Endothelial cell of umbilical vein (primary cell): ENCODE measurements around the gene PFDN6. TPM values are rescaled to one million over a fixed set of nuclear protein-coding genes. Genes with fewer than 3 reads are reported as not detected.

Experiments used
- BruUV-seq: library from RNA; stranded (reverse); fragments of 400-500 nt; replicated peaks from 2 replicates; lab custom pipeline; 2021; lab: Mats Ljungman, UMichigan
- CTCF ChIA-PET: fragments of 300-600, 350-600 bp; sonication (Branson Sonifier 250); formaldehyde crosslinking; loops from one replicate; lab custom pipeline; 2021; ENCODE audit warnings: antibody characterized with exemption, inconsistent platforms; lab: Charles Lee
- POLR2A ChIA-PET: fragments of 300-600, 350-600 bp; sonication (Branson Sonifier 250); formaldehyde crosslinking; loops from one replicate; lab custom pipeline; 2021; ENCODE audit warnings: antibody characterized with exemption, inconsistent platforms; lab: Charles Lee
- DNase-seq: peaks from one replicate; pipeline ENCODE4 v3.0.0-alpha.2; 2011; ENCODE audit warnings: low read depth, low spot score
- FAIRE-seq: peaks from 2 replicates; lab custom pipeline; 2011; peaks lifted over from hg19 to GRCh38; lab: Jason Lieb, UNC
- H2AFZ ChIP-seq: 2 replicates; pipeline ENCODE4 v1.6.0; 2012; ENCODE audit warnings: low read depth, low read length, control low read depth, inconsistent platforms
- H3K27ac ChIP-seq: 2 replicates; pipeline ENCODE4 v1.5.1; 2011; ENCODE audit warnings: low read depth, mild to moderate bottlenecking, control low read depth, low read length, moderate library complexity; ENCODE audit not compliant: insufficient read depth
- H3K27me3 ChIP-seq, 2 experiments: 2 replicates each; pipeline versions ENCODE4 v1.6.0 to v1.6.1; 2011; ENCODE audit warnings: low read length in 2 of 2, mixed read lengths in 1 of 2; ENCODE audit not compliant: control insufficient read depth in 2 of 2, insufficient read depth in 2 of 2
- H3K36me3 ChIP-seq, 2 experiments: 2 replicates in 1 of 2; 3 replicates in 1 of 2; pipeline ENCODE4 v1.5.1; 2011; ENCODE audit warnings: low read length in 2 of 2, mild to moderate bottlenecking in 1 of 2, moderate library complexity in 1 of 2; ENCODE audit not compliant: control insufficient read depth in 2 of 2, insufficient read depth in 2 of 2; ENCODE audit errors: extremely low read depth in 1 of 2
- H3K4me1 ChIP-seq: 3 replicates; pipeline ENCODE4 v1.5.1; 2011; ENCODE audit warnings: mild to moderate bottlenecking, low read length; ENCODE audit not compliant: control insufficient read depth, insufficient read depth; ENCODE audit errors: extremely low read depth
- H3K4me2 ChIP-seq: 2 replicates; pipeline ENCODE4 v1.6.1; 2011; ENCODE audit warnings: low read length, control low read depth, mixed read lengths; ENCODE audit not compliant: insufficient read depth
- H3K4me3 ChIP-seq, 3 experiments: fragments of 200-600 bp in 1 of 3; sonication (generic), shearing (Covaris generic) in 1 of 3; replicated peaks in 1 of 3; 2 replicates each; pipeline ENCODE4 v1.5.1; 2011 to 2016; ENCODE audit warnings: control low read depth in 3 of 3, low read length in 3 of 3, mild to moderate bottlenecking in 2 of 3, inconsistent platforms in 1 of 3, low read depth in 1 of 3, moderate library complexity in 1 of 3; ENCODE audit not compliant: insufficient read depth in 1 of 3
- H3K79me2 ChIP-seq: 2 replicates; pipeline ENCODE4 v1.6.0; 2012; ENCODE audit warnings: low read length, inconsistent platforms; ENCODE audit not compliant: control insufficient read depth, insufficient read depth
- H3K9ac ChIP-seq: replicated peaks from 2 replicates; pipeline ENCODE3; 2011; ENCODE audit warnings: low read length, control low read depth; ENCODE audit not compliant: insufficient read depth; ENCODE audit errors: extremely low read depth
- H3K9me1 ChIP-seq: replicated peaks from 3 replicates; pipeline ENCODE4 v1.6.0; 2011; ENCODE audit warnings: mild to moderate bottlenecking, low read length; ENCODE audit not compliant: control insufficient read depth, insufficient read depth; ENCODE audit errors: extremely low read depth
- H3K9me3 ChIP-seq: replicated peaks from 2 replicates; pipeline ENCODE4 v1.5.1; 2012; ENCODE audit warnings: low read length, inconsistent platforms; ENCODE audit not compliant: control insufficient read depth, insufficient read depth
- H4K20me1 ChIP-seq: replicated peaks from 2 replicates; pipeline ENCODE3; 2011; ENCODE audit warnings: mild to moderate bottlenecking, low read length; ENCODE audit not compliant: control insufficient read depth, insufficient read depth; ENCODE audit errors: extremely low read depth
- EZH2 ChIP-seq: IDR thresholded peaks from 2 replicates; pipeline ENCODE4 v1.6.1; 2012; ENCODE audit warnings: borderline replicate concordance, low read depth, mild to moderate bottlenecking, moderate library complexity, low read length, inconsistent platforms; ENCODE audit not compliant: severe bottlenecking
- FOS ChIP-seq: IDR thresholded peaks from 2 replicates; pipeline ENCODE4 v1.6.1; 2011; ENCODE audit warnings: mild to moderate bottlenecking, low read length, moderate library complexity, borderline replicate concordance; ENCODE audit not compliant: insufficient read depth
- GATA2 ChIP-seq: IDR thresholded peaks from 2 replicates; pipeline ENCODE4 v1.7.0; 2011; ENCODE audit warnings: low read depth, mild to moderate bottlenecking, moderate library complexity, mixed read lengths, low read length; ENCODE audit not compliant: insufficient read length, insufficient read depth
- JUN ChIP-seq: IDR thresholded peaks from 2 replicates; pipeline ENCODE4 v1.6.1; 2011; ENCODE audit warnings: borderline replicate concordance, low read depth; ENCODE audit not compliant: insufficient read length, insufficient read depth
- MYC ChIP-seq: IDR thresholded peaks from one replicate; pipeline ENCODE4 v1.6.1; 2011; ENCODE audit warnings: mild to moderate bottlenecking, low read depth, low read length
- POLR2A ChIP-seq: IDR thresholded peaks from 2 replicates; pipeline ENCODE4 v1.6.1; 2012; ENCODE audit warnings: low read depth, mild to moderate bottlenecking, control low read depth, low read length
- POLR2AphosphoS5 ChIP-seq: IDR thresholded peaks from 2 replicates; pipeline ENCODE4 v1.6.1; 2012; ENCODE audit warnings: low read depth, mild to moderate bottlenecking, control low read depth, low read length, moderate library complexity; ENCODE audit not compliant: insufficient read depth
- dilution Hi-C: fragments of 300-500 bp; cut with MboI; formaldehyde crosslinking; loops from one replicate; pipeline ENCODE4 v1.15.0; 2019; ENCODE audit warnings: low sequenced_read_pairs; ENCODE audit not compliant: extremely low pct_ligation_motif_present
- intact Hi-C: fragments of 100-400 bp; cut with micrococcal nuclease; formaldehyde crosslinking; loops from one replicate; pipeline ENCODE4 v1.10.0; 2022
- polyA plus RNA-seq, 4 experiments: library from polyadenylated mRNA; depleted of rRNA in 3 of 4; stranded (reverse) in 3 of 4; unstranded in 1 of 4; fragments of >200 nt; gene quantifications; 2 replicates each; pipeline versions ENCODE4 v1.2.1 to v1.2.3, GENCODE V29; 2011 to 2012; ENCODE audit warnings: missing spikeins in 1 of 4
- total RNA-seq: library from RNA; stranded (reverse); gene quantifications from 2 replicates; pipeline ENCODE4 v1.2.3, GENCODE V29; 2021
- TF ChIP-seq, protein P1 (sequence below), 2 donors: IDR thresholded peaks; 1 replicate in 1 of 2; 2 replicates in 1 of 2; pipeline ENCODE4 v1.5.1; 2011; ENCODE audit warnings: low read length in 2 of 2, mild to moderate bottlenecking in 2 of 2, moderate library complexity in 2 of 2, control low read depth in 1 of 2, inconsistent platforms in 1 of 2, low read depth in 1 of 2; ENCODE audit not compliant: insufficient read depth in 1 of 2; ENCODE audit errors: extremely low read depth in 1 of 2
- TF ChIP-seq, protein P2 (sequence below): IDR thresholded peaks from 2 replicates; pipeline ENCODE4 v1.6.1; 2011; ENCODE audit not compliant: insufficient read depth, insufficient read length

PFDN6 gene
- total and polyA plus RNA-seq, 2 donors (not counting 3 experiments of a cell fraction or from before 2014, with no cell fraction given): 31.0 to 63.5 TPM

DNA sequence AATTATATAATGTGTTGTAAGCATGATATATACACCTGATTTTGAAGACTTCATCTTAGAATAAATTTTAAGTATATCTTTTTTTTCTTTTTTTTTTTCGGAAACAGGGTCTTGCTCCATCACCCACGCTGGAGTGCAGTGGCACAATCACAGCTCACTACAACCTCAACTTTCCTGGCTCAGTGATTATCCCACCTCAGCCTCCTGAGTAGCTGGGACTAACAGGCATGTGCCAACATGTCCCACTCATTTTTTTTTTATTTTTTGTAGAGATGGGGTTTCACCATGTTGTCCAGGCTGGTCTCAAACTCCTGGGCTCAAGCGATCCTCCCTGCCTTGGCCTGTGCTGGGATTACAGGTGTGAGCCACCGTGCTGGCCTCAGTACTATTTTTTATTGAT, 34.8 kb upstream of the PFDN6 start:
- FAIRE-seq (no peak), DNase-seq (no peak)
- intact Hi-C loops (no loop called here), dilution Hi-C loops (no loop called here)
- Histone ChIP-seq H3K4me3 (no peak overlapping the region), H2AFZ (no peak overlapping the region), H3K4me2 (no peak overlapping the region), H3K9me1 (no peaks in the 10 kb centered on the region), H3K79me2 (no peaks in the 10 kb centered on the region), H3K27ac (no peak overlapping the region), H3K9ac (no peak overlapping the region), H4K20me1 (no peaks in the 10 kb centered on the region), H3K4me1 (peaks cover 11% of the 10 kb centered on the region), H3K9me3 (no peaks in the 10 kb centered on the region), H3K27me3 (no peaks in the 10 kb centered on the region), H3K36me3 (peaks cover 0 to 2% of the 10 kb centered on the region in 2 experiments)
- POLR2A ChIA-PET: interaction anchor here (0.6 kb wide), 1 partner anchor 286 kb away, joined by 4 read pairs; the partner anchor contains the start of gene BRD2
- CTCF ChIA-PET: interaction anchor here (0.9 to 1.1 kb wide), 2 partner anchors 17 to 90 kb away, joined by 3 to 4 read pairs; no protein-coding TSS in a partner anchor
- no TSS peak for BruUV-seq
- TF ChIP-seq MYC: no peak
- TF ChIP-seq, protein P1, sequence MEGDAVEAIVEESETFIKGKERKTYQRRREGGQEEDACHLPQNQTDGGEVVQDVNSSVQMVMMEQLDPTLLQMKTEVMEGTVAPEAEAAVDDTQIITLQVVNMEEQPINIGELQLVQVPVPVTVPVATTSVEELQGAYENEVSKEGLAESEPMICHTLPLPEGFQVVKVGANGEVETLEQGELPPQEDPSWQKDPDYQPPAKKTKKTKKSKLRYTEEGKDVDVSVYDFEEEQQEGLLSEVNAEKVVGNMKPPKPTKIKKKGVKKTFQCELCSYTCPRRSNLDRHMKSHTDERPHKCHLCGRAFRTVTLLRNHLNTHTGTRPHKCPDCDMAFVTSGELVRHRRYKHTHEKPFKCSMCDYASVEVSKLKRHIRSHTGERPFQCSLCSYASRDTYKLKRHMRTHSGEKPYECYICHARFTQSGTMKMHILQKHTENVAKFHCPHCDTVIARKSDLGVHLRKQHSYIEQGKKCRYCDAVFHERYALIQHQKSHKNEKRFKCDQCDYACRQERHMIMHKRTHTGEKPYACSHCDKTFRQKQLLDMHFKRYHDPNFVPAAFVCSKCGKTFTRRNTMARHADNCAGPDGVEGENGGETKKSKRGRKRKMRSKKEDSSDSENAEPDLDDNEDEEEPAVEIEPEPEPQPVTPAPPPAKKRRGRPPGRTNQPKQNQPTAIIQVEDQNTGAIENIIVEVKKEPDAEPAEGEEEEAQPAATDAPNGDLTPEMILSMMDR (IDR thresholded peaks at IDR 0.05; ENCODE audit: extremely low read depth in 1 of 2, insufficient read depth in 1 of 2, low read depth in 1 of 2, low read length in 2 of 2): no peak
- no peak for TF ChIP-seq POLR2AphosphoS5
- no peak for TF ChIP-seq GATA2
- TF ChIP-seq EZH2: no peak
- no peak for TF ChIP-seq JUN
- TF ChIP-seq, protein P2, sequence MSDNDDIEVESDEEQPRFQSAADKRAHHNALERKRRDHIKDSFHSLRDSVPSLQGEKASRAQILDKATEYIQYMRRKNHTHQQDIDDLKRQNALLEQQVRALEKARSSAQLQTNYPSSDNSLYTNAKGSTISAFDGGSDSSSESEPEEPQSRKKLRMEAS: no peak
- no peak for TF ChIP-seq FOS
- TF ChIP-seq POLR2A: no peak
